Measurements from ENCODE around the gene CABLES2. TPM values are rescaled to one million over a fixed set of nuclear protein-coding genes. Genes with fewer than 3 reads are reported as not detected.

CABLES2 gene
- total RNA-seq, 1 experiment from 2014 or later: 9.5 TPM

DNA sequence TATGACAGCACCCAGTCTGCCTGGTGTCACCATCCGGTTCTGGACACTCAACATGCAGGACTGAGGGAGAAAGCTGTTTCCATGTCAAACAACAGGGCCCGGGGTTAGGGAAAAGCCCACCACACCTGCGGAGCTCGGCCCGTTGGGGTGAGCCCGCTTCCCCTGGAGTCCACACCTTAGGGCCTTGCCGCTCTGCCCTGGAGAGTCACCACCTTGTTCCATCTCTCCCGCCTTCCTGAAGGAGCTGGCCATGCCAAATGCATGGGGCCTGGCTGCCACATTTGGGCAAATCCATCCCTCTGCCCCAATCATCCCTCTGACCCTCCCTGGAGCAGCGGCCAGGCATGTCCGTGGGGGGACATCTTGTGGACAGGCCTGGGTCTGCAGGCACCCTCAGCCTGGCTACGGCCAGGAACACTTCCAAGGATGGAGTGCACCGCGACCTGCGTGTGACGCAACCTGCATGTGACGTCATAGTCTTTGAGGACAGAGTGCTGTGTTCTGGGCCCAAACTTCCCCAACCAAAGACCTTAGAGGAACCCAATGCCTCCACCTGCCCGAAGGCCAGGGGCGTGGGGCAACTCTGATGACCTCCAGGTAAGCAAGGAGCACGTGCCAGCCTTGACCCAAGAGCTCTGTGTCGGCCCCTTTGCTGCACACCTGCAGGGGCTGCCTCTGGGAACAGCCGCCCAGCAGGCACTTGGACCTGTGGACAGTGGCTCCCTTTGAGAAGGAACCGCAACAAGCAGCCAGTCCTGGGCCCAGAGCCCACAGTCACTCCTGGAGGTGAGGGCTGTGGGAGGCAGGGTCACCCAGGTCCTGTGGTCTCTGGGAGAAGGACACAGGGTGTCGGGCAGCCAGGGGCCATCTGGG, 1.7 kb downstream of the CABLES2 start:
- peak; percentile 56 for DNase-seq (ENCODE audit: low spot score)

DNA sequence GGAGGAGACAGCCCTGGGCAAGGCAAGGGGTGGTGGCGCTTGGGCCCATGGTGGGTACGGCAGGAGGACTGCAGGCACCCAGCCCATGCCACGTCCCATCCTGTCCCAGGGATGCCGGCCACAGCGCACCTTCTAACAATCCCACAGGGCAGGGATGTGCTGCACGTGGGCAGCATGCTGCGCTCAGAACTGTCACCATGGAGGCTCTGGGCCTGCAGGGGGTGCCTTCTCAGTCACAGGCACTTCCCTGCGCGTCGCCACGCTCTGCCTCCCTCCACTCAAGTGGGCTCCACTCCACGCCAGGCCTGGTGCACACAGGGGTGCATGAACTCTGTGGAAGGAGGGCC, 2.4 kb downstream of the CABLES2 start:
- no peak for DNase-seq (ENCODE audit: low spot score)

DNA sequence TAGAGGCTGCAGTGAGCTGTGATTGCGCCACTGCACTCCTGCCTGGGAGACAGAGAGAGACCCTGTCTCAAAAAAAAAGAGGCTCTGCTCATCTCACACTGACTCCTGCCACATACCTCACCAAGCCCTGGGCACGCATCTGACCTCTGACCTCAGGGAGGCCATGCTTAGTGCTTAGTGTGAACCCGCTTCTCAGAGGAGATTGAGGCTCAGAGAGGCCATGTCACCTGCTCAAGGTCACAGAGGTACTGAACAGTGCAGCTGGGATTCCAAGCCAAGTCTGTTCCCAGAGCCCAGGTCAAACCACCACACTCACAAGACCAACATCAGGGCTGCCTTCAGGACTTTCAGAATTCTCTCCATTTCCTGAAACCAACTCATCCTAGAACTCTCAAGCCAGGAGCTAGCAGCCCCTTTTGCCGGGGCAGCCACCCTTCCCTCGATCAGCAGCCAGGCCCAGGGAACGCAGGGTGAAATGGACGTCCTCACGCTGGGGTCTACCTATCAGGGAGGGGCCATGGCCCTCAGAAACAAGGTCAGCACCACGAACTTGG, 2.9 kb downstream of the CABLES2 start:
- no peak for DNase-seq (ENCODE audit: low spot score)

DNA sequence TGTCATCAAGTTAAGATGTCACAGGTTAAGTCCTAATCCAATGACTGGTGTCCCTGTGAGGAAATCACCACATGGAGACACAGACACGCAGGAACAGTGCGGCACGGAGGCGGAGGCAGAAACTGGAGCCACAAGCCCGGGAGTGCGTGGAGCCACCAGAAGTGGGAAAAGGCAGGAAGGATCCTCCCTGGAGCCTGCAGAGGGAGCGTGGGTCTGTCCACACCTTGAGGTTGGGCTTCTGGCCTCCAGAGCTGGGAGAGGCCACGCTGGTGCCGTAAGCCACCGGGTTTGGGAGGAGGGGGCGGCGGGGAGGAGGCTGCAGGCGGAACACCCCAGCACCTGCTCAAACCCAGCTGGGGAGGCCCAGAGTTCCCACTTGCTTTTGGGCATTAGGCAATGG, 3.8 kb downstream of the CABLES2 start:
- no peak for DNase-seq (ENCODE audit: low spot score)

DNA sequence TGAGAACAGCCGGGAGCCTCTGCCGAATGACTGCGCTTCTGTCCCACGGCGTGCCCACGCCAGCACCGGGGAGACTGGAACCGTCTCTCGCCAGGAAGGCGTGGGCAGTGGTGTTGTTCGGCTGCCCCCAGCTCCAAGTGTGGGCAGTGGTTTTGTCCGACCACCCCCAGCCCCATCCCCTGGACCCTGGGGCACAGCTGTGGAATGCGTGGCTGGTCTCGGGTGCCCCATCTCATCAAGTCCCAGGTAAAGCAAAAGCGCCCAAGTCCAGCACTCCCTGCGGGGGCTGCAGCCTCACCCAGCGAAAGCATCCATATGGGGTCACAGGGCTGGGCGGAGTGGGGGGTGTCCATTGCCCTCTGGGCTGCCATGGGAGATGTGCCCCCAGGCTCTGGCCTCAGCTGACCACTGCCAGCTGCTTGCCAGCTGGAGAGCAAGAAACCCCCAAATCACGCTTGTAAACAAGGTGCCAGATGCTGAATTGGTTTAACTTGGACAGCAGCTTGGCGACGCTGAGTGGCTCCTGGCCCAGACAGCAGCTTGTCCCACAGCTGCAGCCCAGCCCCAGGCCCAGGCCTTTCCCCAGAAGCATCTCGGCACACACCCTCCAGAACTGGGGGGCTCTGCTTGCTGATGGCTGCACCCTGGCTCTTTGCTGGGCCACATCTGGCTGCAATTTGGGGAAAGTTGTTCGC, 4.5 kb downstream of the CABLES2 start:
- no peak for DNase-seq (ENCODE audit: low spot score)

DNA sequence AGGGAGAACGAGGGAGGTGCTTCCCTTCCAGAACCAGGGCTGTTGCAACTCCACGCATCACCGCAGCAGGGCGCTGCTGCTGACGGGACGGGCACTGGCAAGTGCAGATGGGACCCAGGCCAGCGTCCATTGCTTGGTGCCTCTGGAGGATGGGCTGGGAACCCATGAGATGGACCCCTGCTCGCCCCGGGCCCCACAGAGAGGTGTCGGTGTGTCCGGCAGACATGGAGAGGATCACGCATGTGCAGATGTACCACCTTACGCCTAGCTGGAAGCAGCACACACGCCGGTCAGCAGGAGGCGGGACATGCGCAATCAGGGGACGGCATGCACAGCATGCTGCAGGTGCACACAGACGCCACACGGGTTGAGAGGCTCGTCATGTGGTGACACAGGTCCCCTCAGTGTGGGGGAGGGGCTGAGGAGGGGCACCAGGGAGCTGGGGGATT, 5.7 kb downstream of the CABLES2 start:
- no peak for DNase-seq (ENCODE audit: low spot score)

DNA sequence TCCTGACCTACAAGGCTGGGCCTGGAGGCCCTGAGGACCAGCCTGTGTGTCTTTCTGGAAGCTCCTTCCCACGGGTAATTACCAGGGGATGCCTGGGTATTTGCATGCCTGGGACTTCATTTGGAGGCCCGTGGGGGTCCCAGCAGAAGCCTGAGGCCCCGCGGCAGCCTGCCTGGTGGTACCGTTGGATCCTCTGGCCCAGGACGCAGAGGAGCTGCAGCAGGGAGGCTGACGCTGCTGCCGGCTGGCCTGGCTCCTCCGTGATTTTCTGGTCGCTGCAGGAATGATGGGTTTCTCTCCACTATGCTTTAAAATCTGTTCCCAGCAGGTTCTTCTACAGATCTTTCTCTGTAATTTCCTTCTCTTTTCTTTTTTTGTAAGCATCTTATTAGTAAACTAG, 6.5 kb downstream of the CABLES2 start:
- no peak for DNase-seq (ENCODE audit: low spot score)

DNA sequence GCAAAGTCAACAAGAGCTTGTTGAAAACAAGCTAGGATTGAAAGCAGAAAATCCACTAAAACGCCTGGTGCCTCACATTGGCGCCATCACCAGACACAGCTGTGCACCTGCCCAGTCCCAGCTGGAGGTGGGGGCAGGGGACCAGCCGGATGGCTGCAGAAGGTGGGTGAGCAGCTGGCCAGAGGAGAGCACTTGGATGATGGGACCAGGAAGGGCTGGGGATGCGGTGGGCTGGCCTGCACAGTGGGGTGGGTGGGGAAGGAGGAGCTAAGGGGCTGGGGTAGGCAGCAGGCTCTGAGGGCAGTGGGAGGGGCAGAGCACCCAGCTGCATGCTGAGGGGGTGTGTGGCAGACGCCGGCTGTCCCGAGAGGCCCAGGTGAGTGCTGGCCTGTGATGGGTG, 7.1 kb downstream of the CABLES2 start:
- DNase-seq (ENCODE audit: low spot score): no peak

DNA sequence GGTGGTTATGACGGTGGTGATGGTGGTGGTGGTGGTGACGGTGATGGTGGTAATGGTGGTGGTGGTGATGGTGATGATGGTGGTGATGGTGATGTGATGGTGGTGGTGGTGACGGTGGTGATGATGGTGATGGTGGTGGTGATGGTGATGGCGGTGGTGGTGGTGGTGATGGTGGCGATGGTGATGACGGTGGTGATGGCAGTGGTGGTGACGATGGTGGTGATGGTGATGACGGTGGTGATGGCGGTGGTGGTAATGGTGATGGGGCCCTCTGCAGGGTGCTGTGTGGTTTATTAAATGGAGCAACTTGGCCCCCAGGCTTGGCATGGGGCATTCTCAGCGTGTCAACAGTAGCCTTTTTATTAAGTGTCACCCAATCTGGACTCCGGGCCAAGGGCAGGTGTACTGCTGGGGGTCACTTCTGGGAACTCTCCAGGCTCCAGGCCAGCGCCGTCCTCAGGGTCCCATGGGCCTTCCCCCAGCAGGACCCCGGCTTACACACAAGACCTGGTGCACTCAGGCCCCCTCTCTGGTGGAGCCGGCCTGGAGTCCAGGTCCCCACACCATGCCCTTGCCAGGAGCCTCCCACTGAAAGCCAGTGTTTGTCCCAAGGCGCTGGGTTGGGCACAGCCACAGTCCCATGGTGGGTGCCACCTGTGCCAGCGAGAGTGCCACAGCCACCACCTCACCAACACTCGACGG, 8.8 kb downstream of the CABLES2 start:
- no peak for DNase-seq (ENCODE audit: low spot score)

DNA sequence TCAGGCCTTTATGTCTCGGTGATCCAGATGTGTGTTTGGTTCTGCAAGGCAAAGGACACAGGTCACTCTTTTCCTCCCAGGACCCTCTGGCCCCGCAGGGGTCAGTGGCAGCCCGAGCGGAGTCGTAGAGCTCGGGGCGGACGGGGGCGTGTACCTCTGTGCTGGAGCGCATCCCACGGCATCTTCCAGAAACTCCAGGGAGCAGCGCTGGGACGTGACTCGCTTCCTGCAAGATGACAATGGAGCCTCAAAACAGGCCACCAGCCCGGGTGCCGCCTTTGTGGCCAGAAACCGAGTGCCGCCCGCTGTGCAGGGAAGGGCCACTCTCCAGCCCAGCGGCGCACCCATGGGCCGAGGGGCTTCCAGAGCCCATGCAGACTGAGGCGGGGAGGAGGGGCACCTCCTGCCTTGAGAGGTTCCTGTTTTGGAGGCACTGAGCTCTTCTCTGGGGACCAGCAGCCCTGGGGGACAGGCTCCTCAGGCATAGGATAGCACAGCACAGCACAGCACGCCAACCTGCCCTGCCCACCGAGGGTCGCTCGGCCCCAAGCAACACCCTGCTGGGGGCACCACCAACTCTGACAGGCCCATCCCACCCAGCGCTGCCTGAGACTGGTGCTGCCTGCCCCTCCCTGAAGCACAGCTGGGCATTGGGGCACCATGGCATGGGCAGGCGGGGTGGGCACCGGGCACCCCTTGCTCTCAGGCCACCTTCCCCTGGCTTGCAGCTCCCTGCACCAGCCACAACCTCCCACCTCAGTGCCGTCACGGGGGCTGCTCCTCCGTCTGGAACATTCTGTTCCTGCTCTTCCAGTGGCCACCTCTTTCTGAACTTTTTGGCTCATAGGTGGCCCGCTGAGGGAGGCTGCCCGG, 10.5 kb downstream of the CABLES2 start:
- DNase-seq (ENCODE audit: low spot score): no peak

DNA sequence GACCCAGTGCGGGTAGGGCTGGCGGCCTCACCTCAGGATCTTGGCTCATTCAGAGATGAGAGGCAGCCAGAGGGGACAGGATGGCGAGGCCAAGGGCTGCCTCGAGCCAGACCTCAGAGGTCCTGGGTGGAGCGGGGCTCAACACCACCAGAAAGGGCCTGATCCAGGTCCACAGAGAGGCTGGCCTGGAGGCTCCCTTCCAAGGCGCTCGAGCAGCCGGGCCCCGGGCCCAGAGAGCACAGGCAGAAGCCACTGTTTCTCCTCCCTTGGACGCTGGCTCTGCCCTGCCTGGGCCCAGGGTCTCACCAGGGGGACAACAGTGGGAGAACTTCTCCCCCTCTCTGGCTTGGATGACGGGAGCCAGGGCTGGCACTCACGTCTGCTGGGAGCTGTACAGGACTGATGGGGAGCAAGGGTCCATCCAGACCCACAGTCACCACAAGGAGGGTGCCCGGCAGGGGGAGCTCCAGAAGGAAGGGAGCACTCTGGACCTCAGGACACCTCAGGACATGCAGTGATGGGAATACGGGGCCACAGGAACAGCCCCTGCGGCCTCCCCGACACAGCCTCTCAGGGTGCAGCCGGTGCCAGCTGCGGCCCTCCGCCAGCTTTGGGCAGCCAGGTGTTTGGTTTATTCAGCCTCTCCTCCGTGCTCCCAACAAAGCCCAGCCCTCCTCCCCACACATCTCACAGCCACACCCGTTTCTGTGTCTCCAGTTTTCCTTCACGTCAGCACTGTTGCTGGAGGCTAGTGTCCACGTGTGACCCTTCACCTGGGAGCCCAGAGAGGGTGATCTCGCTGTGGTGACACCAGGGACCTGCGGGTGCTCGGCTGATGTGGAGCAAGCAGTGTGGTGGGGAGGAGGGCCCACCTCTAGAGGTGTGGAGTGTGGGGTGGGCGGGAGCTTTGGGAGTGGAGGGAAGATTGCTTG, 11.5 kb downstream of the CABLES2 start:
- DNase-seq (ENCODE audit: low spot score): peak; percentile 80

DNA sequence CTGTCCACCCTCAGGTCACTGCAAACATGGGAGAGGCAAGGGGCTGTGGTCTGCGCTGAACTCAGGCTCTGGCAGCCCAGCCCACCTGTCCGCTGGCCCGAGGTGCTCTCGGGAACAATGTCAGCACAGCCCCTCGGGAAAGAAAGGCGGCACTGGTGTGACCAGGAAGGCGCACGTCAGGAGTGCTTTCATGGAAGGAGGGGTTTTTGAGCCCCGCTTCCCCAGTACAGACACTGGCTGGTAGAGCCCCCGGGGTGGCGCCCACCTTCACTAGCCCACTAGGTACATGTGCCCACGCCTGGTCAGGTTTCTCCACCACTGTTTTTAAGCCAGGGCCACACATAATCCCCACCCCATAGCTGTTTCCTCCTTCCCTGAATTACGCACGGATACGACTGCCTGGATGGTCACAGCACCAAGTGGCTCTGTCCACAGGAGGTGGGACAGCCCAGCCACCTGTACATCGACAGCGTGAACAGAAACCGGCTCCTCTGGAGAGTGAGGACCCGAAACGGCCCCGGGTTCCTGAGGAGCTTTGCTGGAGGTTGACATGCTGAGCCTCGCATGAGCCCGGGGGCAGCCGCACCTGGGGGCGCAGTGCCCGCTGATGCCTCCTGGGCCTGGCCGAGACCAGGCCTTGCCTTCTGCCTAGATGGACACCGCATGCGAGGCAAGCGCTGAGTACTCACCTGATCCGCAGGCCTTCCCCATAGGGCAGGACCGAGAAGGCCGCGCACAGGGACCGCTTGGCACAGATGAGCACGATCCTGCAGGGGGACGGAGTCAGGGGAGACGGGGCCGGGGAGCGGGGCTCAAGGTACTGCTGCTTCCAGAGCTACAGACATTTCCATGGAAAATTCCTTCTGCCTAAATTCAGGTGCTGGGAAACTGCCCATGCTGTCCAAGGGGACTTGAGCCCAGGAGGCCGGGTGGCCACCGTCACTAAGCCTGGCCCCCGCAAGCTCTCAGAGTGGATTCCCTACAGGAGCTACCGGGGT, 12.5 kb downstream of the CABLES2 start:
- DNase-seq (ENCODE audit: low spot score): no peak

DNA sequence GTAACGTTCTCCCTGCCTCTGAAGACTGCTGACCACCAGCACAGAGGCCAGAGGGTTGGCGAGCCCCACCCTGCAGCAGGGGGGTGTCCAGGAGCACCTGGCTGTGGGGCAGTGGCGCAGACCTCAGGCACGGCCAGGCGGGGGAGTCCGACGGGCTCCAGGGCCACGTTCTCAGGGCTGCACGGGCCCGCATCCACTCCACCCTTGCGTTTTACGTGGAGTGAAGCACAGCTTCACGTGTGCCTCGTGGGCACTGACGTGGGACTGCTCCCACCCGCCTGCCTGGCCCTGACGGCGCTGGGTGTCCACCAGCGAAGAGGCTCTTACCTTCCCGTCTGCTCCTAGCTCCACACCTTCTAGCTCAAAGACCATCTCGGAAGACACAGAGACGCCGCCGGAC, 13.3 kb downstream of the CABLES2 start:
- DNase-seq (ENCODE audit: low spot score): no peak

DNA sequence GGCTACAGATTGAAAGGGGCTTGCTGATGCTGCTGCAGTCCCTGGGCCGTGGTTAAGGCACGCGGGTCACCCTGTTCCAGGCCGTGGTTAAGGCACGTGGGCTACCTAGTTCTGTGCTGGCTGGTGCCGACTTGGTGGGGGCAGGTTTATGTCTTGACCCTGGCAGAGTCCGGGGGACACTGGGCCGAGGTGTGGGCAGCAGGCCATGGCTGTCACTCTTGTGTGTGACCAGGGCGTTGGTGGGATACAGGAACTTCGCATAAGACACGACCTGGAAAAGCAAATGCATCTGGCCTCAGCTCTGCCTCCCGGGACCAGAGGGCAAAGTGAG, 13.8 kb downstream of the CABLES2 start:
- no peak for DNase-seq (ENCODE audit: low spot score)

DNA sequence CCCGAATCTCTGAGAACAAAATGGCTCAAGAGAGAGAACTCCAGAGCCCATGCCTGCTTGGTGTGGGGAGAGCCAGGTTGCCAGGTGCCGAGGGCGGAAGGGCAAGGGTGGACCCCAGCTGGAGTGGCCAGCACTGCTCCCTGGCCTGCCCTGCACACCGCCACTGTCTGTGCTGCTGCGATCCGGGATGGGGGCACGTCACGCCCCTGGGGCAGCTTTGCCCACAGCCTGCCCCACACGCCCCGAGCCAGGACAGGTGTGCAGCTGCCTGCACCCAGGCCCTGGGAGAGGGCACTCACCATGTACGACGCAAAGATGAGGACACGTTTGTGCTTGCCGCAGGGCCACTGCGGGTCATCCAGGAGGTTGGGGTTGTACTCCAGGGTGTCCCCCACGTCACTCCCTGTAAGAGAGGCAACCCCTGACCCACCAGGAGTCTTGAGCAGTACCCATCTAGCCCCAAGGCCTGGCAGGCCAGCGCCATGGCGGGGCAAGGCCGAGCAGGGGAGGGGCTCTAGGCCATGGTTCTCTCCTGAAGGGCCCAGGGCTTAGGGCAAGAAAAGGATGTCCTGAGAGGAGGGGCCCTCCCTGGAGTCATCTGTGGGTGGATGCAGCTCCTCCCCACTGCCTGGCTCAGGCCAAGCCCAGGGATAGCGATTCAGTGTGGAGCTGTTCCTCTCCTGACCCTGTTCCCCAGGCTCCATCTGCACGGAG, 14.3 kb downstream of the CABLES2 start:
- DNase-seq (ENCODE audit: low spot score): no peak

DNA sequence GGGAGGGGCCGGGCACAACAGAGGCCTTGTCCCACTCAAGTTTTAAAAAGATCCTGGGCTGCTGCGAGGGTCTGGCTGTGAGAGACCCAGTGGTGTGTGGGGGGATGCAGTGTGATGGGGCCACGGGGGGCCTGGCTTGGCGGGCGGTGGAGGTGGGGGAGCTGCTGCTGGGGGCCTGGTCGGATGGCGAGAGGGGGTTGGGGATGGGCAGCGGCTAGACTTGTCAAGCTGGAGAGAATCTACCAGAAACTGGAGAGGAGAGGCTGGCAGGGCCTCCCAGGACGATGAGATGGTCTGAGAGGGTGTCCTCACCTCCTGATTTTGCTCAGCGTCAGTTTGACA, 15.0 kb downstream of the CABLES2 start:
- no peak for DNase-seq (ENCODE audit: low spot score)

DNA sequence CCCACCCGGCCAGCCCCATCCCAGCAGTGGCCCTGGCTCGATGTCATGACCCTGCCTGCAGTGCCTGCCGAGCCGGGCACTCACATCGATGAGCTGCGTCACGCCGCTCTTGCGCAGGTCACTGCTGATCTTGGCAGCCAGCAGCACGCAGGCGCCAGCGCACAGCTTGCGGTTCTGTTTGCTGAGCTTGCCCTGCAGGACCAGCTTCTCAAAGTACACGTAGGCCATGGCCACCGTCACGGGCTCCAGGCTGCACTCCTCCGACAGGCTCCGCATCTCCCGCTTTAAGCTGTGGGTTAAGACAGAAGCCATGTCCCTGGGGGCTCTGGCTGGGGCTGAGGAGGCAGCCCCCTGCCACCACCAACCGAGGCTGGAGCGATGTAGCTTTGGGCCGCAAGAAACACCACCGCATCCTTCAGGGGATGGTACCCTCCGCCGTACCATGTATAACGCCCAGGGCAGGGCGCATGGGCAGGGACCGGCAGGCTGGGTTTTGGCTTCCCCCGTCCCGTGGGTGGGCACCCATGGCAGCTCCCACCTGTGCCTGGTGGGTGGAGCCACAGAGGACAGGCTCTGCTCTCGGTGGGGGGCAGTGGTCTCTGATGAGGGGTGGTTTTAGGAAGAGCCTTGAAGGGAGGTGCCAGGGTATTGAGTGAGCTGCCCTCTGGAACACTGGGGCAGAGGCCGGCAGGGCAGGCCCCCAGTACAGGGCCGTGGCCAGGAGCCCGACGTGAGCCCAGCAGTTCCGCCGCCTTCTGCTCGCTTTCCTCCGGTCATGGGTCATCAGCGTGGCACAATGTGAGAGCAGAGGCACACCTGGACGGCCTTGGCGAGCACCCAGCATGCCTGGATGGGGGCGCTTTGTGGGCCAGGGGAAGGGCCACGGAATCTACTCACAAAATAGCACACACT, 15.7 kb downstream of the CABLES2 start:
- DNase-seq (ENCODE audit: low spot score): no peak

Measured in HT-29 (cell line).